Activated naive CD8-positive, alpha-beta T cell treated with anti-CD3 and anti-CD28 coated beads, Interleukin-2, amount 10 ng/mL, durations not matched to agents 7 days and 5 days (primary cell): ENCODE measurements around the gene SOCS6. TPM values are rescaled to one million over a fixed set of nuclear protein-coding genes. Genes with fewer than 3 reads are reported as not detected.

ENCODE experiments used
- ATAC-seq: fragments of 150-1000 bp; cut with Tn5 transposase; one replicate; pipeline ENCODE4 v1.10.0; 2021; ENCODE audit warnings: low read depth, moderate library complexity
- POLR2A ChIA-PET: fragments of 350-600 bp; sonication (Branson Sonifier 250); formaldehyde crosslinking; loops from one replicate; lab custom pipeline; 2021; ENCODE audit warnings: antibody characterized with exemption; lab: Charles Lee
- DNase-seq: peaks from one replicate; pipeline ENCODE4 v3.0.0; 2021
- H3K27ac Mint-ChIP-seq: one replicate; pipeline ENCODE4 v1.8.0; 2022; ENCODE audit warnings: mild to moderate bottlenecking, mixed read lengths
- H3K27me3 Mint-ChIP-seq: one replicate; pipeline ENCODE4 v1.8.0; 2022; ENCODE audit warnings: mild to moderate bottlenecking, moderate library complexity, mixed read lengths
- H3K36me3 Mint-ChIP-seq: one replicate; pipeline ENCODE4 v1.8.0; 2021; ENCODE audit warnings: mild to moderate bottlenecking, mixed read lengths
- H3K4me1 Mint-ChIP-seq: one replicate; pipeline ENCODE4 v1.8.0; 2021; ENCODE audit warnings: mixed read lengths
- H3K4me3 Mint-ChIP-seq: one replicate; pipeline ENCODE4 v1.8.0; 2022; ENCODE audit warnings: mild to moderate bottlenecking, moderate library complexity, mixed read lengths
- H3K9me3 Mint-ChIP-seq: one replicate; pipeline ENCODE4 v1.8.0; 2021; ENCODE audit warnings: mixed read lengths
- total RNA-seq, 2 experiments: library from RNA; stranded (reverse); gene quantifications; one replicate each; pipeline ENCODE4 v1.2.3, GENCODE V29; 2021

The SOCS6 gene
- total RNA-seq, 2 experiments from 2014 or later, result 1.8 to 1.9 TPM

GRCh38 chr18:70294471-70295191 is 5.8 kb downstream of the SOCS6 start:
- POLR2A ChIA-PET, result no interaction called here
- Mint-ChIP-seq H3K27ac (no peak overlapping the region), H3K36me3 (no peaks in the 10 kb centered on the region), H3K9me3 (no peaks in the 10 kb centered on the region), H3K27me3 (peaks cover 30% of the 10 kb centered on the region), H3K4me3 (no peak overlapping the region), H3K4me1 (peaks cover 3% of the 10 kb centered on the region)
- ATAC-seq, result no peak
- no peak for DNase-seq

GRCh38 chr18:70295192-70296188 is 6.6 kb downstream of the SOCS6 start:
- POLR2A ChIA-PET, result no interaction called here
- no peaks in the 10 kb centered on the region for H3K4me1 Mint-ChIP-seq

GRCh38 chr18:70296289-70296688 is 7.4 kb downstream of the SOCS6 start:
- Mint-ChIP-seq H3K27ac (no peak overlapping the region), H3K27me3 (peaks cover 17% of the 10 kb centered on the region), H3K36me3 (no peaks in the 10 kb centered on the region), H3K4me3 (no peak overlapping the region), H3K9me3 (no peaks in the 10 kb centered on the region), H3K4me1 (no peaks in the 10 kb centered on the region)
- DNase-seq, result no peak
- POLR2A ChIA-PET, result no interaction called here
- no peak for ATAC-seq

More at GRCh38 chr18:70295192-70296188, 6.6 kb downstream of the SOCS6 start:
- DNase-seq (no peak), ATAC-seq (no peak)
- H3K4me3 Mint-ChIP-seq, result no peak overlapping the region
- H3K36me3 Mint-ChIP-seq, result no peaks in the 10 kb centered on the region
- H3K9me3 Mint-ChIP-seq, result no peaks in the 10 kb centered on the region
- peaks cover 25% of the 10 kb centered on the region for H3K27me3 Mint-ChIP-seq
- no peak overlapping the region for H3K27ac Mint-ChIP-seq

GRCh38 chr18:70296781-70297180 is 7.9 kb downstream of the SOCS6 start:
- POLR2A ChIA-PET, result interaction anchor here (0.6 kb wide), 1 partner anchor 23 kb away, joined by 4 read pairs; no protein-coding TSS in a partner anchor
- Mint-ChIP-seq H3K27me3 (peaks cover 14% of the 10 kb centered on the region), H3K4me3 (no peak overlapping the region), H3K9me3 (no peaks in the 10 kb centered on the region), H3K4me1 (no peaks in the 10 kb centered on the region), H3K36me3 (no peaks in the 10 kb centered on the region), H3K27ac (no peak overlapping the region)
- DNase-seq, result no peak
- ATAC-seq, result no peak

- ATAC-seq (no peak), DNase-seq (no peak)
- no peak overlapping the region for H3K4me3 Mint-ChIP-seq
- no peaks in the 10 kb centered on the region for H3K9me3 Mint-ChIP-seq
- no peaks in the 10 kb centered on the region for H3K4me1 Mint-ChIP-seq
- POLR2A ChIA-PET, result no interaction called here
- no peaks in the 10 kb centered on the region for H3K36me3 Mint-ChIP-seq
- no peak overlapping the region for H3K27ac Mint-ChIP-seq
- H3K27me3 Mint-ChIP-seq, result peaks cover 2% of the 10 kb centered on the region
These were observed 10.5 kb downstream of the SOCS6 start for GRCh38 chr18:70299393-70299792.

GRCh38 chr18:70301667-70302066 is 12.8 kb downstream of the SOCS6 start:
- no peaks in the 10 kb centered on the region for H3K4me1 Mint-ChIP-seq

GRCh38 chr18:70308555-70309294 is 19.9 kb downstream of the SOCS6 start:
- H3K36me3 Mint-ChIP-seq, result no peaks in the 10 kb centered on the region
- no peak for ATAC-seq
- H3K27me3 Mint-ChIP-seq, result no peaks in the 10 kb centered on the region
- no peak for DNase-seq
- H3K4me3 Mint-ChIP-seq, result no peak overlapping the region
- no peaks in the 10 kb centered on the region for H3K4me1 Mint-ChIP-seq
- no peak overlapping the region for H3K27ac Mint-ChIP-seq
- H3K9me3 Mint-ChIP-seq, result peaks cover 4% of the 10 kb centered on the region
- POLR2A ChIA-PET, result no interaction called here

More at GRCh38 chr18:70301667-70302066, 12.8 kb downstream of the SOCS6 start:
- DNase-seq (no peak), ATAC-seq (no peak)
- no peak overlapping the region for H3K4me3 Mint-ChIP-seq
- no peaks in the 10 kb centered on the region for H3K9me3 Mint-ChIP-seq
- H3K27me3 Mint-ChIP-seq, result no peaks in the 10 kb centered on the region
- H3K27ac Mint-ChIP-seq, result no peak overlapping the region
- H3K36me3 Mint-ChIP-seq, result no peaks in the 10 kb centered on the region
- POLR2A ChIA-PET, result no interaction called here

GRCh38 chr18:70310560-70311320 is 21.9 kb downstream of the SOCS6 start:
- ATAC-seq (no peak), DNase-seq (no peak)
- H3K27me3 Mint-ChIP-seq, result no peaks in the 10 kb centered on the region
- H3K4me1 Mint-ChIP-seq, result no peaks in the 10 kb centered on the region
- POLR2A ChIA-PET, result no interaction called here
- no peak overlapping the region for H3K27ac Mint-ChIP-seq
- H3K9me3 Mint-ChIP-seq, result peaks cover 4% of the 10 kb centered on the region
- no peaks in the 10 kb centered on the region for H3K36me3 Mint-ChIP-seq
- H3K4me3 Mint-ChIP-seq, result no peak overlapping the region

- Mint-ChIP-seq H3K9me3 (peaks cover 4% of the 10 kb centered on the region), H3K4me3 (no peak overlapping the region), H3K36me3 (no peaks in the 10 kb centered on the region), H3K4me1 (no peaks in the 10 kb centered on the region), H3K27ac (no peak overlapping the region), H3K27me3 (no peaks in the 10 kb centered on the region)
- ATAC-seq (no peak), DNase-seq (no peak)
- POLR2A ChIA-PET, result no interaction called here
These were observed 22.9 kb downstream of the SOCS6 start for GRCh38 chr18:70311726-70312125.

GRCh38 chr18:70313640-70314039 is 24.8 kb downstream of the SOCS6 start:
- H3K9me3 Mint-ChIP-seq, result peaks cover 2% of the 10 kb centered on the region
- POLR2A ChIA-PET, result no interaction called here

GRCh38 chr18:70314151-70314782 is 25.4 kb downstream of the SOCS6 start:
- POLR2A ChIA-PET, result no interaction called here
- DNase-seq, result no peak

More at GRCh38 chr18:70313640-70314039, 24.8 kb downstream of the SOCS6 start:
- DNase-seq (no peak), ATAC-seq (no peak)
- Mint-ChIP-seq H3K4me3 (no peak overlapping the region), H3K4me1 (no peaks in the 10 kb centered on the region), H3K27me3 (no peaks in the 10 kb centered on the region), H3K27ac (no peak overlapping the region), H3K36me3 (no peaks in the 10 kb centered on the region)

GRCh38 chr18:70319187-70319586 is 30.3 kb downstream of the SOCS6 start:
- Mint-ChIP-seq H3K9me3 (no peaks in the 10 kb centered on the region), H3K27ac (no peak overlapping the region), H3K36me3 (no peaks in the 10 kb centered on the region), H3K4me1 (no peaks in the 10 kb centered on the region), H3K4me3 (no peak overlapping the region), H3K27me3 (no peaks in the 10 kb centered on the region)
- no peak for DNase-seq
- no peak for ATAC-seq
- POLR2A ChIA-PET, result interaction anchor here (0.7 kb wide), 1 partner anchor 22 kb away, joined by 4 read pairs; no protein-coding TSS in a partner anchor

More at GRCh38 chr18:70314151-70314782, 25.4 kb downstream of the SOCS6 start:
- Mint-ChIP-seq H3K4me3 (no peak overlapping the region), H3K27ac (no peak overlapping the region), H3K27me3 (no peaks in the 10 kb centered on the region), H3K4me1 (no peaks in the 10 kb centered on the region), H3K9me3 (no peaks in the 10 kb centered on the region), H3K36me3 (no peaks in the 10 kb centered on the region)
- ATAC-seq, result no peak
